ENCODE data around the gene MFRP. TPM values are rescaled to one million over a fixed set of nuclear protein-coding genes. Genes with fewer than 3 reads are reported as not detected.

The MFRP gene
- total and polyA plus RNA-seq, 9 of the 15 experiments (the other 6 are each of a cell fraction or from before 2014, with no cell fraction given) = not detected

DNA sequence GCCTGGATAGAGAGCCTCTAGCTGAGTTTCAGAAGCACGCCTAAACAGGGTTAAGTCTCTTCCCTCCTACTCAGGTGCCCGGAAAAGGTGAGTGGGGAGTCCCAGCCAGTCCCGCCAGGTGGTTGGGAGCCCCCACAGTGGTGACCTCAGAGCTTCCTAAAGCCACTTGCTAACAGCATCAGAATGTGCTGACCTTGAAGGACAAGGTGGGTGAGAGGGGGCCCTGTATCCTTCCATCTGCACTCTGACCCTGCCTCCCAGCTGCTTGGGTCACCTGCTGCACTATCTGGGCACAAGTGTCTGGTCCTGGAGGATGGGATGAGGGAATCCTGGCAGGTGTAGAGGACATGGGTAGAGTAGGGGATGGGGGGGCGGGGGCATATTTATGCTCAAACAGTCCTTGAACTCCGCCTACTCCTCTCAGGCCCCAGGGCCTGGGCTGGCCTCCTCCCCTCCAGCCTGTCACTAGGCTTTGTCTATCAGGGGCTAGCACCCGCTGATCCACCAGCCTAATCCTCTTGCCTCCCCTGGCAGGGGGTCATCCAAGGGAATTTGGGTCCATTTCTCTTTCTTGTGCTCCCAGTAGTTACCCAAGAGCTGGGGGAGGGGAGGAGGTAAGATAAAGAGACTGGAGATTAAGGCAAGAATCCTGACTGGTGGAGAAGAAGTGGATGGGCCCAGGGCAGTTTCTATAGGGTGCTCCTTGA is 31.6 kb upstream of the MFRP start:
- H3K9me3 ChIP-seq (replicated peaks; ENCODE audit: control insufficient read depth, insufficient read depth, low read depth, low read length) = no peaks in the 10 kb centered on the region; the same call in 1 of the 2 replicates
- 44% methylated on average over 5 of the region's 6 CpGs for whole genome bisulfite sequencing (ENCODE audit: insufficient coverage, low coverage, missing lambda C conversion rate)
- peak overlapping the region; percentile 66 to 73 for H3K9ac ChIP-seq (ENCODE audit: insufficient read depth in 1 of 2, low read depth in 2 of 2, low read length in 2 of 2)
- H3K4me2 ChIP-seq (ENCODE audit: insufficient read depth, low read length) = peak overlapping the region; percentile 71
- H3K79me2 ChIP-seq (ENCODE audit: control insufficient read depth, insufficient read depth, low read length) = peaks cover 27% of the 10 kb centered on the region
- H3K4me1 ChIP-seq (replicated peaks in 1 of 2; ENCODE audit: control insufficient read depth in 2 of 2, insufficient read depth in 2 of 2, low read length in 2 of 2) = peaks cover 65 to 80% of the 10 kb centered on the region in 2 experiments
- H3K27ac ChIP-seq (ENCODE audit: extremely low read depth, low read depth, low read length) = peak overlapping the region; percentile 72
- H3K36me3 ChIP-seq (ENCODE audit: control insufficient read depth, insufficient read depth, low read length) = peaks cover 14% of the 10 kb centered on the region; the same call in 1 of the 3 replicates
- BruUV-seq (replicated peaks) = no TSS peak
- peak; percentile 11 for ATAC-seq
- in situ Hi-C loops (cut with MboI) (no loop called here), intact Hi-C loops (cut with micrococcal nuclease) (loop anchor here (5.0 kb wide), 1 partner anchor 271 kb away; the partner anchor contains the start of gene C2CD2L)
- H3K9me1 ChIP-seq (ENCODE audit: control insufficient read depth, insufficient read depth, low read length) = no peaks in the 10 kb centered on the region
- H4K20me1 ChIP-seq (replicated peaks; ENCODE audit: control insufficient read depth, insufficient read depth, low read length) = peaks cover 5% of the 10 kb centered on the region; the same call in 1 of the 2 replicates
- H2AFZ ChIP-seq (ENCODE audit: low read depth, low read length) = no peak overlapping the region
- ChIA-PET CTCF (ENCODE audit: low intra/inter-chr PET ratio) (interaction anchor here (4.2 kb wide), 1 partner anchor 21 kb away, joined by 27 read pairs; no protein-coding TSS in a partner anchor), POLR2A (interaction anchor here (0.6 to 6.0 kb wide), 7 partner anchors 10 to 283 kb away, joined by 3 to 34 read pairs (median 3); no protein-coding TSS in a partner anchor)
- peak; percentile 81 for FAIRE-seq
- no peaks in the 10 kb centered on the region for H3K27me3 ChIP-seq (ENCODE audit: control insufficient read depth in 2 of 2, insufficient read depth in 2 of 2, low read length in 2 of 2)
- DNase-seq (ENCODE audit: extremely low read depth in 1 of 4, low spot score in 3 of 4) = peak; percentile 64 to 84 (median 66)
- peak overlapping the region; percentile 26; the same call in 1 of the 2 replicates for H3K4me3 ChIP-seq
- TF ChIP-seq PTRF (tag; IDR thresholded peaks at IDR 0.05) (no peak), NCOA6 (IDR thresholded peaks at IDR 0.05) (no peak), ETV5 (CRISPR knock-in tag; IDR thresholded peaks at IDR 0.05; ENCODE audit: low read depth) (no peak), LEF1 (IDR thresholded peaks at IDR 0.05) (peak; percentile 24; the same call in 1 of the 2 replicates), SMARCB1 (IDR thresholded peaks at IDR 0.05; ENCODE audit: insufficient read length, low read depth) (no peak), ATF7 (IDR thresholded peaks at IDR 0.05) (no peak), ZSCAN29 (IDR thresholded peaks at IDR 0.05) (no peak), RBM14 (IDR thresholded peaks at IDR 0.05; ENCODE audit: borderline replicate concordance, insufficient read depth, low read depth, low read length) (no peak), BRF1 (IDR thresholded peaks at IDR 0.05; ENCODE audit: borderline replicate concordance, extremely low read depth, insufficient read length) (no peak)
- TF ChIP-seq, protein P1, sequence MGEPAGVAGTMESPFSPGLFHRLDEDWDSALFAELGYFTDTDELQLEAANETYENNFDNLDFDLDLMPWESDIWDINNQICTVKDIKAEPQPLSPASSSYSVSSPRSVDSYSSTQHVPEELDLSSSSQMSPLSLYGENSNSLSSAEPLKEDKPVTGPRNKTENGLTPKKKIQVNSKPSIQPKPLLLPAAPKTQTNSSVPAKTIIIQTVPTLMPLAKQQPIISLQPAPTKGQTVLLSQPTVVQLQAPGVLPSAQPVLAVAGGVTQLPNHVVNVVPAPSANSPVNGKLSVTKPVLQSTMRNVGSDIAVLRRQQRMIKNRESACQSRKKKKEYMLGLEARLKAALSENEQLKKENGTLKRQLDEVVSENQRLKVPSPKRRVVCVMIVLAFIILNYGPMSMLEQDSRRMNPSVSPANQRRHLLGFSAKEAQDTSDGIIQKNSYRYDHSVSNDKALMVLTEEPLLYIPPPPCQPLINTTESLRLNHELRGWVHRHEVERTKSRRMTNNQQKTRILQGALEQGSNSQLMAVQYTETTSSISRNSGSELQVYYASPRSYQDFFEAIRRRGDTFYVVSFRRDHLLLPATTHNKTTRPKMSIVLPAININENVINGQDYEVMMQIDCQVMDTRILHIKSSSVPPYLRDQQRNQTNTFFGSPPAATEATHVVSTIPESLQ (CRISPR knock-in tag; IDR thresholded peaks at IDR 0.05) = no peak
- TF ChIP-seq, protein P2, sequence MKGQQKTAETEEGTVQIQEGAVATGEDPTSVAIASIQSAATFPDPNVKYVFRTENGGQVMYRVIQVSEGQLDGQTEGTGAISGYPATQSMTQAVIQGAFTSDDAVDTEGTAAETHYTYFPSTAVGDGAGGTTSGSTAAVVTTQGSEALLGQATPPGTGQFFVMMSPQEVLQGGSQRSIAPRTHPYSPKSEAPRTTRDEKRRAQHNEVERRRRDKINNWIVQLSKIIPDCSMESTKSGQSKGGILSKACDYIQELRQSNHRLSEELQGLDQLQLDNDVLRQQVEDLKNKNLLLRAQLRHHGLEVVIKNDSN (CRISPR knock-in tag; IDR thresholded peaks at IDR 0.05) = no peak
- TF ChIP-seq, protein P3, sequence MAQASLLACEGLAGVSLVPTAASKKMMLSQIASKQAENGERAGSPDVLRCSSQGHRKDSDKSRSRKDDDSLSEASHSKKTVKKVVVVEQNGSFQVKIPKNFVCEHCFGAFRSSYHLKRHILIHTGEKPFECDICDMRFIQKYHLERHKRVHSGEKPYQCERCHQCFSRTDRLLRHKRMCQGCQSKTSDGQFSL (CRISPR knock-in tag; IDR thresholded peaks at IDR 0.05) = no peak
- TF ChIP-seq, protein P3 (tag; IDR thresholded peaks at IDR 0.05) = peak in 1 of 2 experiments; percentile 20; a peak in 1 of 4 replicates
- TF ChIP-seq, protein P4, sequence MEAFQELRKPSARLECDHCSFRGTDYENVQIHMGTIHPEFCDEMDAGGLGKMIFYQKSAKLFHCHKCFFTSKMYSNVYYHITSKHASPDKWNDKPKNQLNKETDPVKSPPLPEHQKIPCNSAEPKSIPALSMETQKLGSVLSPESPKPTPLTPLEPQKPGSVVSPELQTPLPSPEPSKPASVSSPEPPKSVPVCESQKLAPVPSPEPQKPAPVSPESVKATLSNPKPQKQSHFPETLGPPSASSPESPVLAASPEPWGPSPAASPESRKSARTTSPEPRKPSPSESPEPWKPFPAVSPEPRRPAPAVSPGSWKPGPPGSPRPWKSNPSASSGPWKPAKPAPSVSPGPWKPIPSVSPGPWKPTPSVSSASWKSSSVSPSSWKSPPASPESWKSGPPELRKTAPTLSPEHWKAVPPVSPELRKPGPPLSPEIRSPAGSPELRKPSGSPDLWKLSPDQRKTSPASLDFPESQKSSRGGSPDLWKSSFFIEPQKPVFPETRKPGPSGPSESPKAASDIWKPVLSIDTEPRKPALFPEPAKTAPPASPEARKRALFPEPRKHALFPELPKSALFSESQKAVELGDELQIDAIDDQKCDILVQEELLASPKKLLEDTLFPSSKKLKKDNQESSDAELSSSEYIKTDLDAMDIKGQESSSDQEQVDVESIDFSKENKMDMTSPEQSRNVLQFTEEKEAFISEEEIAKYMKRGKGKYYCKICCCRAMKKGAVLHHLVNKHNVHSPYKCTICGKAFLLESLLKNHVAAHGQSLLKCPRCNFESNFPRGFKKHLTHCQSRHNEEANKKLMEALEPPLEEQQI (IDR thresholded peaks at IDR 0.05) = no peak

All from K562 (cell line).